ENCODE data around the gene WDR41.

DNA sequence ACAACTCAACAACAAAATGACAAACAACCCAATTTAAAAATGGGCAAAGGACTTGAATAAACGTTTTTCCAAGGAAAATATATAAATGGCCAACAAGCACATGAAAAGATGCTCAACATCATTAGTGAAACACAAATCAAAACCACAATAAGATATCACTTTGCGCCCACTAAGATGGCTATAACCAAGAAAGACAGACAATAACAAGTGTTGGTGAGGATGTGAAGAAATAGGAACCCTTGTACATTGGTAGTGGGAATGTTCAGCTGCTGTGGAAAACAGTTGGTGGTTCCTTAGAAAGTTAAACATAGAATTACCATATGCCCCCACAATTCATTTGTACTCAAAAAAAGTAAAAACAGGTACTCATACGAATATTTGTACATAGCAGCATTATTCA, 39.2 kb upstream of the WDR41 start:
- TF ChIP-seq POLR2A (IDR thresholded peaks at IDR 0.05), result no peak
- TF ChIP-seq, protein P1, sequence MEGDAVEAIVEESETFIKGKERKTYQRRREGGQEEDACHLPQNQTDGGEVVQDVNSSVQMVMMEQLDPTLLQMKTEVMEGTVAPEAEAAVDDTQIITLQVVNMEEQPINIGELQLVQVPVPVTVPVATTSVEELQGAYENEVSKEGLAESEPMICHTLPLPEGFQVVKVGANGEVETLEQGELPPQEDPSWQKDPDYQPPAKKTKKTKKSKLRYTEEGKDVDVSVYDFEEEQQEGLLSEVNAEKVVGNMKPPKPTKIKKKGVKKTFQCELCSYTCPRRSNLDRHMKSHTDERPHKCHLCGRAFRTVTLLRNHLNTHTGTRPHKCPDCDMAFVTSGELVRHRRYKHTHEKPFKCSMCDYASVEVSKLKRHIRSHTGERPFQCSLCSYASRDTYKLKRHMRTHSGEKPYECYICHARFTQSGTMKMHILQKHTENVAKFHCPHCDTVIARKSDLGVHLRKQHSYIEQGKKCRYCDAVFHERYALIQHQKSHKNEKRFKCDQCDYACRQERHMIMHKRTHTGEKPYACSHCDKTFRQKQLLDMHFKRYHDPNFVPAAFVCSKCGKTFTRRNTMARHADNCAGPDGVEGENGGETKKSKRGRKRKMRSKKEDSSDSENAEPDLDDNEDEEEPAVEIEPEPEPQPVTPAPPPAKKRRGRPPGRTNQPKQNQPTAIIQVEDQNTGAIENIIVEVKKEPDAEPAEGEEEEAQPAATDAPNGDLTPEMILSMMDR (IDR thresholded peaks at IDR 0.05), result no peak
- no peak for TF ChIP-seq POLR2AphosphoS5 (IDR thresholded peaks at IDR 0.05)
- TF ChIP-seq EP300 (IDR thresholded peaks at IDR 0.05), result no peak
